NCI-H69 (cell line): Measurements from ENCODE around the gene SPAM1.

ENCODE experiments used
- DNase-seq: peaks from one replicate; lab custom pipeline; 2025; lab: John Stamatoyannopoulos, UW

Gene SPAM1, protein sequence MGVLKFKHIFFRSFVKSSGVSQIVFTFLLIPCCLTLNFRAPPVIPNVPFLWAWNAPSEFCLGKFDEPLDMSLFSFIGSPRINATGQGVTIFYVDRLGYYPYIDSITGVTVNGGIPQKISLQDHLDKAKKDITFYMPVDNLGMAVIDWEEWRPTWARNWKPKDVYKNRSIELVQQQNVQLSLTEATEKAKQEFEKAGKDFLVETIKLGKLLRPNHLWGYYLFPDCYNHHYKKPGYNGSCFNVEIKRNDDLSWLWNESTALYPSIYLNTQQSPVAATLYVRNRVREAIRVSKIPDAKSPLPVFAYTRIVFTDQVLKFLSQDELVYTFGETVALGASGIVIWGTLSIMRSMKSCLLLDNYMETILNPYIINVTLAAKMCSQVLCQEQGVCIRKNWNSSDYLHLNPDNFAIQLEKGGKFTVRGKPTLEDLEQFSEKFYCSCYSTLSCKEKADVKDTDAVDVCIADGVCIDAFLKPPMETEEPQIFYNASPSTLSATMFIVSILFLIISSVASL

DNA sequence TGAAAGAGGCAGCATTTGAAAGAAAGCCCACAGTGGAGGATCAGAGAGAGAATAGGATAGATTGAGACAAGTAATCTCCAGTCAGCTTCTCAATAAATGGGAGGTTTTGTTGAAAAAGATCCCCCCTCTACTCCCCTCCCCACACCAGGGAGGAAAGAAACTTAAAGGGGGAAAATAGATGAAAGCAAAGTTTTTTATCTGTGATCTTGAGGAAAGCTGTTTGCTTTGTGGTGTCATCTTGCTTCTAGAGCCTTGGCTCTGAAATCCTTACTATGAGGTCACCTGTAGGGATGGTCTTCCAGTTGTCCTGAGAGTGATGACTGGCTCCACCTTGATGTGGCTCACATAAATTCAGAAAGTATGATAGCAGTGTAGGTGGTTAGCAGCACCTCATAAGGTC, at the start of gene SPAM1:
TSS of gene SPAM1 (plus strand) at position 301 of the 400 bp plus-strand sequence. CDS start 28,330 bp downstream, outside the sequence.
- DNase-seq, result no peak

DNA sequence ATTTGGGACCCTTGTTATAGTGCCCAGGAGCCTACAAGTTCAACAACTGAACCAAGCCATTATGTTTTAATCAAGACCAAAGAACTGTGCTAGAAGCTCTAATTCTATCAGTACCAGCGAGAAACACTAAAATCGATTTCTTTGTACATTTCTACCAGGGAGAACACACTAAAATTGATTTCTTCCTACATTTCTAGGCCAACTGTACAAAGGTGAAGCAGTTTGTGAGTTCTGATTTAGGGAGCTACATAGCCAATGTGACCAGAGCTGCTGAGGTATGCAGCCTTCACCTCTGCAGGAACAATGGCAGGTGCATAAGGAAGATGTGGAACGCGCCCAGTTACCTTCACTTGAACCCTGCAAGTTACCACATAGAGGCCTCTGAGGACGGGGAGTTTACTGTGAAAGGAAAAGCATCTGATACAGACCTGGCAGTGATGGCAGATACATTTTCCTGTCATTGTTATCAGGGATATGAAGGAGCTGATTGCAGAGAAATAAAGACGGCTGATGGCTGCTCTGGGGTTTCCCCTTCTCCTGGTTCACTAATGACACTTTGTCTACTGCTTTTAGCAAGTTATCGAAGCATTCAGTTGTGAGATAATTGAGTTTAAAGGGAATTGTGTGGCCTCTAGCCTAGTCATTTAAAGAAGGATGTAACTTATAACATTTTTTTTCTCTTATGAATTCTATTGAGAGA, 48.3 kb upstream of the SPAM1 start:
- DNase-seq, result no peak

DNA sequence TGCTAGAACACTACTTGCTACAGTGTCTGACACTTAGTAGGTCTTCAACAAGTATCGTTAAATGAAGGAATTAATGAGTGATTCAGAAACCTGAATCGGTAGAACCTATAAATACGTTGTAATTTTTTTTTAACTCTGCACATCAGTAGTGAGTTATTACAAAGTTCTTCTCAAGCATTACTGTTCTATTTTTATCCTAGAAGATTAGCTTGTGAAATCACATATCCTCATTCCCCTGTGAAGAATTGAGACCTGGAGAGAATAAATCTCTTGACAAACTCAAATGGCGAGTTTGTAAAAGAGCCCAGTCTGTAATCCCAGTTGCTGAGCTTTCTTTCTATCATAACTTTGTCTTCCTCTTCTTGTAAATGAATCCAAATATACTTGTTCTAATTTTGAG, 45.4 kb upstream of the SPAM1 start:
- no peak for DNase-seq

DNA sequence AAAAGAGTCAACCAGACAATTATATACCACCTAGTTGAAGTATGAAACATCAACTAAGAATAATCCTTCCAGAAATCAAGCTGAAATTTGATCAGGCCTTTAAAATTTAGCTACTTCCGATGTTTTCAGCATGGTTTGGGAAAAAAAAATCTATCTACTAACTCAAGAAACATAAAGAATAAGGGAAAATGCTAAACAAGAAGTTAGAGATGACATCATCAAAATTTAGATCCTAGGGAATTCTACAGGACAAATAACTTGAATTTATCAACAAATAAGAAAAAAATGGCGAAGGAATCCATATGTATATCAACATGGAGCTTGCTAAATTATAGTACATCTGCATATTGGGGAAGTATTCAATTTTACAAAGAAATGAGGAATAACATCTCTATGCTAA, 43.7 kb upstream of the SPAM1 start:
- no peak for DNase-seq

DNA sequence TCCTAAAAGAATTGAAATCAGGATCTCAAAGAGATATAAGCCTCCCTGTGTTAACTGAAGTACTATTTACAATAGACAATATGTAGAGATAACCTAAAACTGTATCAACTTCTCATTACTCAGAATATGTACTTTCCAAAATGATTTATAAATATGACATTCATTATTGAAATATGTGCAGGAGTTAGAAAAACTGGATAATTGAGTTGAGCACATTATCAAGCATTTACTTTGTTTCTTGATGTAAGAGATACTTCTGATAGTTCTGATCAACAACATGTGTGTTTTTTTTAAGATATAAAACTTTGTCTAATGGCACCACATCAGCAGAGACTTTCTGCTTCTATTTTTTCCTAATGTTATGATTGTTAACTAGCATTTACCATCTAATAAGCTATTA, 41.9 kb upstream of the SPAM1 start:
- DNase-seq, result no peak

DNA sequence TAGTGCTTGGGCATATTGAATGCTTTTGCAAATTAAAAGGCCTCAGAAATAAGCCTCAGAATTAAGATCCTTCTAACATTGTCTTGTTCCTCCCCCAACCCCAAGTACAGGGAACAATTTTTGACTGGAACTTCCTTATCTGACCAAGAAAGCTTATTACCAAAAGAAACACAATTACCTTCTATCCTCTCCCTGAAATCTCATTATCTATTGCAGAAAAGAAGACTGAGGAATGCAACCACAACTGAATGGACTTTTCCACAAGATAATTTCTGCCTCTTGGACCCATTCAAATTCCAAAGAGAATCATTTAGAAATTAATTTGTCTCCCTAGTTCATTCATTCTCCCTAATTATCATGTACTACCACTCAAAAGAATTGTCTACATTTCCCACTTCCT, 36.8 kb upstream of the SPAM1 start:
- DNase-seq, result no peak

DNA sequence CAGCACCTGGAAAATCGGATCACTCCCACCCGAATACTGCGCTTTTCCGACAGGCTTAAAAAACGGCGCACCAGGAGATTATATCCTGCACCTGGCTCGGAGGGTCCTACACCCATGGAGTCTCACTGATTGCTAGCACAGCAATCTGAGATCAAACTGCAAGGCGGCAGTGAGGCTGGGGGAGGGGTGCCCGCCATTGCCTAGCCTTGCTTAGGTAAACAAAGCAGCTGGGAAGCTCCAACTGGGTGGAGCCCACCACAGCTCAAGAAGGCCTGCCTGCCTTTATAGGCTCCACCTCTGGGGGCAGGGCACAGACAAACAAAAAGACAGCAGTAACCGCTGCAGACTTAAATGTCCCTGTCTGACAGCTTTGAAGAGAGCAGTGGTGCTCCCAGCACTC, 30.3 kb upstream of the SPAM1 start:
- peak; percentile 10 for DNase-seq

DNA sequence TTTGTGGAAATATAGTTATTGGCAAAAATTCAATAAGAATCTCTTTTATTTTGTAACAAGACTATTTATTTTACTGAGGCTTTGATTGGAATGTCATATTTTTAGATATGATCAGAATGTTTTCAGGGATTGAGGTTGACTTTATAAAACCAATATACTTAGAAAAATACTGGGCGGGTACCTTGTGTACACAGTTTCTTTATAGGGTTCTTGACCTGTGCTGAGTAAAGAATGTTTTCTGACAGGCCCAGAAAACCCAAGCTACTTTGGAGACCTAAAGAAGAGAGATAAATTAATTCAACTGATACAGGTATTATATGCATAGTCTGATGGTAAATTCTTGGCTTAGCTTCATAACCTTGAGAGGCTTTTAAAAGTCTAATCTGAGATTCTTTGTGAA, 23.9 kb upstream of the SPAM1 start:
- no peak for DNase-seq

DNA sequence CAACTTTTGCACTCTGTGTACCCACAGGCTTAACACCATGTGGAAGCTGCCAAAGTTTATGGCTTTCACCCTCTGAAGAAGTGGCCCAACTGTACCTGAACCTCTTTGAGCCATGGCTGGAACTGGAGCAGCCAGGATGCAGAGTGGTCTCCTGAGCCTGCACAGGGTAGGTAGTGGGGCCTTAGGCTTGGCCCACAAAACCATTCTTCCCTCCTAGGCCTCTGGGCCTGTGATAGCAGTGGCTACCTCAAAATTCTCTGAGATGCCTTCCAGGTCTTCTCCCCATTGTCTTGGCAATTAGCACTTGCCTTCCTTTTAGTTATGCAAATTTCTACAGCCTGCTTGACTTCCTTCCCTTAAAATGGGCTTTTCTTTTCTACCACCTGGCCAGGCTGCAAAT, 19.3 kb upstream of the SPAM1 start:
- DNase-seq, result no peak

DNA sequence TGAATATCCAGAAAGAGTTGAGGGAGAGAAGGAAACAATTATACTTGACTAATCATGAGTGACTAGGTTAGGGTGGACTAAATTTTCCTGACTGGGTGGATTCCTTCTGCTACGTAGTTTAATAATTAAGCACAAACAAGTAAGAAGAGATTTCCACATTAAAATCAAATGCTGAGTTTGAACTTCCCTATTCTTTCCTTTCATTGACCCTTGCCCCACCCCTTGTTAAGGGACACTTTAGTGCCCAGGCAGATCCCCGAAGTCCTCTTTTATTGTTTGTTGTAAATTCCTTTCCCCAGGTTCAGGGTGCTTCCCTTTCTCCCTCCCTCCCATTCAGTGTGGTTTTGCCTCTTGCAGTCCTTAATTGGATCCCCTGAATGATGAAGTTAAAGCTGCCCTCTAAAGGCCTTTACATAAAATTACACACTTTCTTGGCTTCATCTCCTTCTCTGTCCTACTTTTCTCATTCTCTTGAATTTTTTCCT, 8.8 kb upstream of the SPAM1 start:
- DNase-seq, result peak; percentile 77

DNA sequence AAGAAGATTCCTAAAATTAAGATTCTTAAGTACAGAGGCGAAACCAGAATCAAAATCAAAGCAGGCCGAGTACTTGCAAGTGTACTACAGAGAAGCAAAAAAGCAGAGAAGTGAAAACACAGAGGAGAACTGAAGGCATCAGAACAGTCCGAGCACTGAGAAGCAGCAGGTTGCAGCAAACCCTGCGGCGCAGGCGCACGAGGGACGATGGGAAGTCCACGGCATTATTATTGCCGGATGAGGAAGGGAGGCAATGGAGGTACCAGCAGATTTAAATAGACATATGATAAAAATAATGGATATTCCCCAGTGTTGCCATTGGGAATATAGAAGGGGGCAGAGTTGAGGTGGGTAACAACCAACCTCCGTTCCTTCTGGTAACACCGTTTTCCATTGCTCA, 7.2 kb upstream of the SPAM1 start:
- DNase-seq, result no peak

DNA sequence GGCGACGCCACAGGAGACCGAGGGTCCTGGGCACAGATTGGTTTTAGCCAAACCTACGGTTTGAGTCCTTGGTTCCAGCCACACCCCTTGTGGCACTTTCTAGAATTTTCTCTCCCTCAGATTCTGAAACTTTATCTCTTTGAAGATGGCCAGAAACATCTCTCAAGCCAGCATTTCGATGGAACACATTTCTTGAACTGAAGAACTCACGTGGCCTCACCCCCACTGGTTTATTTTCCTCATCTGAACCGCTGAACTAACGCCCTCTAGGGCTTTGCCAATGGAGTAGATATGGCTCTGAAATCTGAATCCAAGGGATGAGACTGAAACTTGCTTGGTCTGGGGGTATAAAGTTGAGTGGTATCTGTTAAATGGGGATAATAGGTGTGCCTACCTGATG, 6.7 kb upstream of the SPAM1 start:
- no peak for DNase-seq

DNA sequence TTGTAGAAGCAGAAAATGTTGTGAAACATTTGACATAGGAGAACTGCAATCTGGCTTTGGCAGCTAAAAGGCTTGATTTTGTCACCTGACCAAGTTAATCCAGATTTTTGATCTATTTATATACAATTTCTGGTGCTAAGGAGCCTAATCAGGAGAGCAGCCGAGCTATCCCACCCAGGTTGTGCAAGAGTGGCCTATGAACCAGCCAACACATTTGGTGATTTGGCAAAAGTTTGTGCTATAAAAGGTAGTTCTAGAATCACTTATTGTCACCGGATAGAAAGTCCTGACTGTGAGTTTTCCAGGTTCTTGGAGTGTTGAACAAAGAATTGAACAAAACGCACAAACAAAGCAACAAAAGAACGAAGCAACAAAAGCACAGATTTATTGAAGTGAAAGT, 1.4 kb upstream of the SPAM1 start:
- DNase-seq, result no peak

DNA sequence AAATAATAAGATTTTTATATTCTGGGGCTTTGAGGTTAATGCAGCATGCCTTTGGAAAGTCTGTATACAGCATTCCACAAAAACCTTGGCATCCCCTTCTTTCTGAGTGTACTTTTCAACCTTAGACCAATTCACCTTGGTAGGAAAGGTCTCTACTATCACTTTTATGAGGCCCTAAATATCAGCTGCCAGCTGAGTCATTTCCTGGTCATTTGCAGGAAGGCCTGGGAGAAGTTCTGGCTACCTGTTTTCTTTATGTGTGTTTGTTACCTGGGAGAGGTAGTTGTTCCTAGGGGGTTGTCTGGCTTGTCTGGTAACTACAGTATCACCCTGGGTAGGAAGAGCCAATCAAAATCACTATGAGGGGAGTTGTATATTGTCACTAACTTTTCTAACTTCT, 4.1 kb downstream of the SPAM1 start:
- DNase-seq, result peak; percentile 8

DNA sequence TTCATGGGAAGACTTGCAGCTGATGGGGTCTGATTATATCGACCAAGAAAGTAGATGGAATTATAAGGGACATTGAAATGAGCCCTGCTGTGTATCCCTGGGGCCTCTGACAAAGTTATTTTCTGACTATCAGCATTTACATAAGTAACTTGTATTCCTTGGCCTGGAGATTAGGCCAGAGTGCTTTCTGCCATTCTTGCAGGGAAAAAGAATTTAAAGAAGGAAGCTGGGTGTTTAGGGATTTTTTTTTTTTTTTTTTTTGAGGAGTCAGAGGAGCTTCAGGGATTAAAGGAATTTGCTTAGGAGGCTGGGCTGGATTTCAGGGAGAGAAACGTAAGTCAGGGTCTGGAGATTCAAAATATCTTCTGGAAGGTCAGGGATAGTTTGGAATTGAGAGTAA, 4.6 kb downstream of the SPAM1 start:
- no peak for DNase-seq

DNA sequence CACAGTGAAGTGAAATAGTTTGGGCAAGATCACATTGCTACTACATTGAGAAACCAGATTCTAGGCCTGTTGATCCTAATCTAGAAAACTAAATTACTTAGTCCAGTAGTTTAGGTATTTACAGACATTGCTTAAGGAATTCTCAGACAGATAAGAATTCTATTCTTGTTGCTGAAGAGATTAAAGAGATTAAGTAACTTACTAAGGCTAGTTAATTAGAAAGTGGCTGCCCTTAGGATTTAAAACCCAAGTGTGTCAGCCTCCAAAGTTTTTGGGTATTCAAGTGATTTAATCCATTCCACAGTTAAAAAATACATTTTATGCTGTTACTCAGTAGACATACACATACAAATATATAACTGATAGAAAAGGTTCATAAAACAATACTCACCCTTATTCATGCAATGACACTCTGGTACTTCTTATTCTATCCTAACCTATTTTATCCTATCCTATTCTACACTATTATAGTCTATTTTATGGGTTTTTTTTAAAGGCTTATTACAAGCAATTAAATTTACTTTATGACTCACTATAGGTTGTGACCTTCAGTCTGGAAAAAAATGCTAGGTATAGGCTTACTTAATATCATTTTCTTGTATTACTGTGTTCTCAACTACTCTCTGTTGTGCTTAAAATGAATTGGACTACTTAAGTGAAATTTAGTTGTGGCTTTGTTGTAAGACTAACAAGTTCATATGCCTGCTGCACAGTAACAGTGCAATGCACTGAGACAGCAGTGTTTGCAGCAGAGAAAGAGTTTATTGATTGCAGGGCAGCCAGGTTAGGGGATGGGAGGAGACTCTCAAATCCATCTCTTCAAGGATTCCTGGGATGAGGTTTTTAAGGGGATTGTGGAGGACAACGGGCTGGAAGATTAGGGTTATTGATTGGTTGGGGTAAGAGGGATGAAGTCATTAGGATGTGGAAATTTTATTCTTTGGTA, 10.7 kb downstream of the SPAM1 start:
- peak; percentile 9 for DNase-seq

DNA sequence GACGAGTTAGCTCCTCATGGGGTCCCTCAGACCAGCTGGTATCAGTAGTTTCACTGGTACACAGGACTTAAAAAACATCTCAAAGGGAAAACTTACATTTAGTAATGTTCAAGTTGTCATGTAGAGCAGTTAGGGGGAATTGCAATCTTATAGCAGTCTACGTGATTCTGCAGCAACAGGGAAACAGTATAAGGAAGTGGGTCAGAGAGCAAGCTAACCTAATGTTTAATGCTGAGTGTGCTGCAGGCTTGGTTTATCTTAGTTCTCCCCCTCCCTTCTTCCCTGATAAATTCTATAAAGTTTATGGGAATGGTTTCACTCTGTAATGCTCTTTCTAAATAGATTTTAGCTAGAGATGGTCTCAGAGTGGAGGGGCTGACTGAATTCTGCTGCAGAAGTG, 11.3 kb downstream of the SPAM1 start:
- no peak for DNase-seq

DNA sequence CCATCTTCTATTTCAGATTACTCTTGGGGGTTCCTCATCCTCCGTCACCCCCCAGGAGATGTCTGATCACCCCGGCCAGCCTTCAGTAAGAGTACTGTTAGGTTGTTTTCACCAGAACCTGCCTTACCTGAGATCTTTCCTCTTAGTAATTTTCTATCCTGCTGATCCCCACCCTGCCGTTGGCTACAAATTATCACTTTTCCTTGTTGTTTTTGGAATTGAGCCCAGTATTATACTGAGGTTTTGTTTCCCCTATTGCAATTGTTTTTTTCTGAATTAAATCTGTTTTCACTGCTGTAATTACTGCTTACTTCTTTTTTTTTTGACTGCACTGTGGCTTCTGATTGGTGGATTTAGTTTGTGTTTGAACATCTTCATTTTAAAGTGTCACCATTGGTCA, 14.7 kb downstream of the SPAM1 start:
- DNase-seq, result peak; percentile 67

DNA sequence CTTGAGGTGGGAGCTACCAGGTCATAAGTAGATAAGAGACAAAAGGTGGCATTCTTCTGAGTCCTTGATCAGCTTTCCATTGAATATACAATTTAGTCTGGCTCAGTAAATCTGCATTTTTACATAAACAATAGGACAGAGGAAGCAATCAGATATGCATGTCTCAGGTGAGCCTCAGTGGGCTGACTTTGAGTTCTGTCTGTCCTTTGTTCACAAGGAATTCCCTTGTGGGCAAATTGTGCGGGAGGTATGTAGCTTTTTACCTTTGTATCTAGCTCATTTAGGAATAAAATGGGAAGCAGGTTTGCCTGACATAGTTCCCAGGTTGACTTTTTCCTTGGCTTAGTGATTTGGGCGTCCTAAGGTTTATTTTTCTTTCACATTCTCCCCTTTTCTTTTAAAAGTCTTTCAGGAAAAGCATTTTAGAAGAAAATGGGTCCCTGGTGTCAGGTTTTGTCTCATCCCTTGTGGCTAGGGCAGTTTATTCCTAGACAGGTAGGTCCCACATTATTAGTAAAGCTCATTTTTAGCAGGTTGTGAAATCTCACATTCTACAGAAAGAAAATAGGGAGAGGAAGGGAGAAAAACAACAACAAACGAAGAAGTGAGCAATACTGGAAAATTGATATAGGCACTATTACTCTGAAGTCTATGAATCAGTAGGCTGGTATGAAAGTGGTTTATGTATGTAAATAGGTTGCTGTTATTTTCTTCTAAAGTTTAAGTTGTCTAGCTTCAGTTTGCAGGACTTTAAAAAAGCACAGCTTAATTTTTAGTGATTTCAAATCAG, 16.5 kb downstream of the SPAM1 start:
- DNase-seq, result no peak

DNA sequence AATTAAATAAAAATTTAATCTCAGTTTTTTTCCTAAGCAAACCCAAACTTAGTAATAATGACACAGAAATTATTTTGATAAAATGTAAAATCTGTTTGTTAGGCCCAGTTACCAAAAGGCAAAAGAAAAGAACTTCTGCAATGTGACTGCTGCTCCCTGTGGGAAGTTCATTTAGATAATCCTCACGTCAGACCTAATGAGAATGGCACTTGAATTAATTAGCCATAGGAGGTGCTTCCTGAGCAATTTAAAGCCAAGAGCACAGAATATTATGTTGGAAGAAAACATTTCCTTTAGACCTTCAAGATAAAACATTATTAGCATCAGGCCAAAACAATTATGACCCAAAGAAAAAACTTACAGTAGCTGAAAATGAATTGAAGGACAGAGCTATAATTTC, 19.4 kb downstream of the SPAM1 start:
- DNase-seq, result peak; percentile 11

DNA sequence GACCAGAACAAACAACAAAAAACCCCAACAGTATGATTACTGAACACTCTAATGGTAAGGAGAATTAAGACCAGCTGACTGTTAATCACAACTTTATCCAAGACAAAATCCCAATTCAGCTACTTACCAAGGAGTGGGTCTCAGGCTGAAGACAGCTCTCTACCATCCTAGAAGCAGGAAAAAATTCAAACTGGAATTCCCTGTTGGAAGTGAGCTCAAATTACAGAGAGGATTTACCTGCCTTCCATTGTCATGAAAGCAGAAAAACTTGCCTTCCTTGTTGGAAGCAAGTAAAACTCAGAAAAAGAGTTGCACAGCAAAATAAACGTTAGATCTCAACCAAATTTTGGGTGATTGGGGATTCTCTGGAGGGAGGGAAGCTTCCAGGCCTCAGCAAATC, 20.9 kb downstream of the SPAM1 start:
- no peak for DNase-seq
